GM18868 (cell line): ENCODE results near the gene ASAP2.

Experiments
- ATAC-seq: cut with Tn5 transposase; IDR thresholded peaks from one replicate; pipeline ENCODE4 v1.9.1; 2021; ENCODE audit warnings: mild to moderate bottlenecking, moderate library complexity; ENCODE audit not compliant: unreplicated experiment

The ASAP2 gene

GRCh38 chr2:9341337-9341887, 134.8 kb downstream of the ASAP2 start:
- ATAC-seq, result no peak

- ATAC-seq, result no peak
Observed at GRCh38 chr2:9342659-9343058, 136.0 kb downstream of the ASAP2 start.

DNA sequence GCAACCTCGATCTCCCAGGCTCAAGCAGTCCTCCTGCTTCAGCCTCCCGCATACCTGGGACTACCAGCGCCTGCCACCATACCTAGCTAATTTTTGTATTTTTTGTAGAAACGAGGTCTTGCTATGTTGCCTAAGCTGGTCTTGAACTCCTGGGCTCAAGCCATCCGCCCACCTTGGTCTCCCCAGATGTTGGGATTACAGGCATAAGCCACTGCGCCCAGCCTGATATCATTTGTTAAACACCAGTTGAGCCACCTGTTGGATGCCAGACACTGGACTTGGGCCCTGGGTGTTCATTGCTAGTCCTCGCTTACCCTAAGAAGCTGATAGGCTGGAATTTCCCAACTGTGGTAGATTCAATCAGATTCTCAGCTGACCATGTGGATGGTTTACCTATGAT, 136.9 kb downstream of the ASAP2 start:
- ATAC-seq, result no peak

DNA sequence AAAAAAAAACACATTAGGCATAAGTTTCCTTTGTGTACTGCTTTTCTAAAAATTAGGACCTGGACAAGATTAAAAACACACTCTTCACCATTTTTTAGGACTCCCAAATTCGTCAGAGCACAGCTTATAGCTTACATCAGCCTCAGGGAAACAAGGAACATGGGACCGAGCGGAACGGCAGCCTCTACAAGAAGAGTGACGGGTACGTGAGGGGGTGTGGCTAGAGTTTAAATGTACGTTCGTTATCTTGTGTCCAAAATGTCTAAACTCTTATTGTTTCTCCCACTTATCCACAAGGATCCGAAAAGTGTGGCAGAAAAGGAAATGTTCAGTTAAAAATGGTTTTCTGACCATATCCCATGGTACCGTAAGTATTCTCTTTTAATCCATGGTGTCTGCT, 137.8 kb downstream of the ASAP2 start:
- ATAC-seq, result no peak

- no peak for ATAC-seq
Observed at GRCh38 chr2:9345343-9345742, 138.7 kb downstream of the ASAP2 start.

GRCh38 chr2:9345997-9346396, 139.4 kb downstream of the ASAP2 start:
- ATAC-seq, result no peak

- no peak for ATAC-seq
Observed at GRCh38 chr2:9346885-9347284, 140.3 kb downstream of the ASAP2 start.

DNA sequence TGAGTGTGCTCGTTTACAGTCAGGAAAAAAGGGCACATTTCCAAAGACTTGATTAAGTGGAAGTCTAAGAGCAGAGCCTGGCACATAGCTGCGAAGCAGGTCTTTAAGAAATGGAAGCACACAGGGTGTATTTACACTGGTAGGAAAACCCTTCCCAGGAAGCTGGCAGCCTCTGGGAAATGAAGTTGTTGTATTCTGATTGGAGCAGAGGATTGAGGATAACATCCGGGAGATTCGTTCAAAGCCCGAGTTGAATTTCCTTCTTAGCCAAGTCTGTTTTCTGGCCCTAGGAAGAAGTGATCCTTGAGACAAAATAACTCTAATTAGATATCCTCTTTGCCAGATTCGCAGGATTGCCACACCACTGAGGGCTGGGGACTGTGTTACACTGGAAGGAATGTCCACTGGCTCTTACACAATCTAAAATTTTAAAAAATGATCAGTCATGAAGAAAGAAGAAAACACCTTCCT, 140.8 kb downstream of the ASAP2 start:
- no peak for ATAC-seq

DNA sequence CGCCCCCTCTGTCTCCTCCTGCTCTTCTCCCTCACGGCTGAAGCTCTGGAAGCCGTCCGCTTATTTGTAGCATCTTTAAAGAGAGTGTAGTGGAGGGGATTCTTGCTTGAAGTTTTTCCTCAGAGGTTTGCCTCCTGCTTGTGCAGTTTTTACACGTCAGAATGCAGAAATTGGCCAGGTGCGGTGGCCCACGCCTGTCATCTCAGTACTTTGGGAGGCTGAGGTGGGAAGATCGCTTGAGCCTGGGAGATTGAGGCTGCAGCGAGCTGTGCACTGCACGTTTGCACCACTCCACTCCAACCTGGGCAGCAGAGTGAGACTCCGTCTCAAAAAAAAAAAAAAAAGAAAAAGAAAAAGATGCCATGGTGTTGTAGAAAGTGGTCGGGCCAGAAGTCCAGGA, 147.7 kb downstream of the ASAP2 start:
- ATAC-seq, result no peak

GRCh38 chr2:9355270-9355669, 148.7 kb downstream of the ASAP2 start:
- no peak for ATAC-seq

DNA sequence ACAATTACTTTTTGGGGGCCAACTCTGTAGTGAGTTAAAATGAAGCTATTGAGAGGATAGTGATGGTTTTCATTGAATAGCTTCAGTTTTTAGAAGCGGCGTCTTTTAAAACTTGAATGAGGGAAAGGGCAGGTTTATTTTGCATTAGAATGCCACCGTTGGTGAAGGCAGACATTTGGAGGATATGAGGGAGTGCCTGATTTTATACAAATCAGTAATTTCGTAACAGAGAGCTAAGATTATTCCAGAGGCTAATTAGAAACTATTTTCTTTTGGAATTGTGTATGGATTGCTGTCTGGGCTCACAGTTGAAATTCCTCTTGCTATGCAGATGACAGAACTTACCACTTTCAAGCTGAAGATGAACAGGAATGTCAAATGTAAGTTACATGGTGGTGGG, 149.1 kb downstream of the ASAP2 start:
- ATAC-seq, result no peak

DNA sequence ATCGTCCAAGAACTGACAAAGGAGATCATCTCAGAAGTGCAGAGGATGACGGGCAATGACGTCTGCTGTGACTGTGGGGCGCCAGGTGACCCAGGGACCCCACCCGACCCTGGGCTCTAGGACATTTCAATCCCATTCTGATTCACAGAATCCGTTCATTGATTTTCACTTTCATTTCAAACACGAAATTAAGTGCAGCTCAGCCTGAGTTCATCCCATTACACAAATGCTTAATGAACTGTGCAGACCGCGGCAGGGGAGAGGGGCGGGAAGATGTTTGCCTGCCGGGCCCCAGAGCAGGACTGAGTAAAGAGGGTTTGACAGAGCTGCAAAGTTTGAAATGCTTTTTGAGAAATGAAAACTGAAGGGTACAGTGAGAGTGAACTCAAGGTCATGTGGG, 149.6 kb downstream of the ASAP2 start:
- ATAC-seq, result no peak

- ATAC-seq, result no peak
Observed at GRCh38 chr2:9358846-9359245, 152.2 kb downstream of the ASAP2 start.

- no peak for ATAC-seq
Observed at GRCh38 chr2:9359463-9359862, 152.9 kb downstream of the ASAP2 start.

DNA sequence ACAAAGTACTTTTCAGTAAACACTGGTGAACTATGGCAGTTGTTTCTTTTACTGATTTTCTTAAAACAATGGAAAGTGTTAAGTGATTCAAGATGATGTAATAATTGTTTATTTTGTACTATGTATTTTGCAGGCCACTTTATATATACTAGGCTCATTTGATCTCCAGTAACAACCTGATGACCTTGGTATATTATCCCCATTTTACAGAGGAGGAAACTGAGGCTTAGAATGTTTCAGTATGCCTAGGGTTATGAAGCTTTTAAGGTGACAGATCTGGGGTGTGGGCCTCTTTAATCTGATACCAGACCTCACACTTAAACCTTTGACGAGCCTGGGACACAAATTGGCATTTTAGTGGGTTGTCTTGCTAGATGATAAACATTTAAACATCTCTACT, 153.5 kb downstream of the ASAP2 start:
- no peak for ATAC-seq

GRCh38 chr2:9360701-9361100, 154.1 kb downstream of the ASAP2 start:
- ATAC-seq, result no peak

- ATAC-seq, result no peak
Observed at GRCh38 chr2:9364373-9364772, 157.8 kb downstream of the ASAP2 start.

- ATAC-seq, result no peak
Observed at GRCh38 chr2:9364791-9365497, 158.3 kb downstream of the ASAP2 start.

GRCh38 chr2:9365498-9366019, 158.9 kb downstream of the ASAP2 start:
- ATAC-seq, result no peak

DNA sequence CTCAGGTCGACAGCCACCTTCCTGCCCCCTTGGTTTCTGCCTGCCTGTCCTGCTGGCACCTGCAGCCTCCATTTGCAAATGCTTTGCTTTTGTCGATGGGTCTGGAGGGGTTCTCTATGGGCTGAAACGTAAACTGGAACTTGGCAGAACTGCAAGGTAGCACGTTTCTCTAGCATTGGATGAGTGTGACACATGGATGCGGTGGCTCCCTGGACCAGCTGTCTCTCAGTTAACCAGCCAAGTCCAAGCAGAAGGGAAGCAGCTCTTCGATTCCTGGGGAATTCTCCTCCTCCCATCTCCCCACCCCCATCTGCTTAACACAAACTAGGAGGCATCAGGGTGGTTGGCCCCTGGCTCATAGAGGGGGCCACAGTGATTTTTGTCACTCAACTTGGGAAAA, 159.4 kb downstream of the ASAP2 start:
- ATAC-seq, result no peak

GRCh38 chr2:9370746-9371145, 164.1 kb downstream of the ASAP2 start:
- no peak for ATAC-seq

DNA sequence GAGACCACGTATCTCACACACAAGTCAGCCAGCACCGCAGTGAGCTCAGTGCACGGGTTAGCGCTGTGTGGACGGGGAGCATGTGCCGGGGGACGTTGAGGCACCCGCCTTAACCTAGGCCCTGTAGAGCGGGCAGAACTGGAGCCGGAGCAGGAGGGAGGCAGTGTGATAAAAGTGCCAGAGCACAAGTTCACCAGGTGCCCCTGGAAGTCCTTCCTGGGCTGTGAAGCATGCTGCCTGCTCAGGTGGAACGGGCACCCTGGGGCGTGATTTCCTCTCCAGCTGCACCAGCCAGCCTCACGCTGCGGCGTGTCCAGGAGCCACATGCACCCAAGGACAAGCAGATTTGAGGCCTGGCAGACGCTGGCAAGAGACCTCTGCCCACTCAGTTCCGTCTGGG, 166.4 kb downstream of the ASAP2 start:
- ATAC-seq, result no peak

DNA sequence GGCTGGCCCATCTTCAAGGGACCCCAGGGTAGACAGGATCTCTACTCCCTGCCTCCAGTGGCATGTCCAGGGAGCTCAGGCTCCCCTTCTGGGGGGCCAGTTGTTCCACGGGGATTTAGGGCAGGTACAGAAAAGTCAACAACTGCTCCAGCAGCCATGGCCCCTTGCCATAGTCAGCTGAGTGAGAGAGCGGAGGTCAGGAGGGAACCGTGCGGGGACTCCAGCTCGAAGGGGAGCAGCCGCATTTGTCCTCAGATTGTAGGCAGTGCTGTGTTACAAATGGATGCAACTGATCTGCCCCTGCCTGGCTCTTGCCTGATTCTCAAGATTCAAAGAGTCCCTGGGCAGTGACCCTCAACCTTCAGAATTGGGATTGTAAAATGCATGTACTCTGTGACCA, 166.9 kb downstream of the ASAP2 start:
- ATAC-seq, result no peak
